Muscle layer of duodenum (tissue), 2 donors: ENCODE data around the gene EAF2.
"Not testable (repeated sequence)": the region's sequence is repeated elsewhere in the genome, so short reads cannot be mapped to it uniquely, and the experiment has no call there.

Source experiments
- H3K27ac ChIP-seq: one replicate; pipeline ENCODE4 v1.7.0; 2013; ENCODE audit warnings: mild to moderate bottlenecking, low read length
- H3K27me3 ChIP-seq: one replicate; pipeline ENCODE4 v1.7.0; 2013; ENCODE audit warnings: low read depth, mild to moderate bottlenecking, control low read depth, low read length
- H3K36me3 ChIP-seq, 2 donors: one replicate each; pipeline ENCODE4 v1.7.0; 2013; ENCODE audit warnings: low read length in 2 of 2, control low read depth in 1 of 2, mild to moderate bottlenecking in 1 of 2; ENCODE audit not compliant: insufficient read depth in 2 of 2, control insufficient read depth in 1 of 2
- H3K4me1 ChIP-seq, 2 donors: one replicate each; pipeline ENCODE4 v1.7.0; 2013; ENCODE audit warnings: low read length in 2 of 2, mild to moderate bottlenecking in 2 of 2, control low read depth in 1 of 2, moderate library complexity in 1 of 2; ENCODE audit not compliant: insufficient read depth in 2 of 2, control insufficient read depth in 1 of 2
- H3K4me3 ChIP-seq, 2 donors: one replicate each; pipeline ENCODE4 v1.7.0; 2013; ENCODE audit warnings: low read length in 2 of 2, low read depth in 1 of 2, mild to moderate bottlenecking in 1 of 2
- H3K9me3 ChIP-seq, 2 donors: one replicate each; pipeline ENCODE4 v1.7.0; 2013; ENCODE audit warnings: low read length in 2 of 2, control low read depth in 1 of 2, mild to moderate bottlenecking in 1 of 2; ENCODE audit not compliant: control insufficient read depth in 1 of 2
- donor health status: healthy.

EAF2 gene

DNA sequence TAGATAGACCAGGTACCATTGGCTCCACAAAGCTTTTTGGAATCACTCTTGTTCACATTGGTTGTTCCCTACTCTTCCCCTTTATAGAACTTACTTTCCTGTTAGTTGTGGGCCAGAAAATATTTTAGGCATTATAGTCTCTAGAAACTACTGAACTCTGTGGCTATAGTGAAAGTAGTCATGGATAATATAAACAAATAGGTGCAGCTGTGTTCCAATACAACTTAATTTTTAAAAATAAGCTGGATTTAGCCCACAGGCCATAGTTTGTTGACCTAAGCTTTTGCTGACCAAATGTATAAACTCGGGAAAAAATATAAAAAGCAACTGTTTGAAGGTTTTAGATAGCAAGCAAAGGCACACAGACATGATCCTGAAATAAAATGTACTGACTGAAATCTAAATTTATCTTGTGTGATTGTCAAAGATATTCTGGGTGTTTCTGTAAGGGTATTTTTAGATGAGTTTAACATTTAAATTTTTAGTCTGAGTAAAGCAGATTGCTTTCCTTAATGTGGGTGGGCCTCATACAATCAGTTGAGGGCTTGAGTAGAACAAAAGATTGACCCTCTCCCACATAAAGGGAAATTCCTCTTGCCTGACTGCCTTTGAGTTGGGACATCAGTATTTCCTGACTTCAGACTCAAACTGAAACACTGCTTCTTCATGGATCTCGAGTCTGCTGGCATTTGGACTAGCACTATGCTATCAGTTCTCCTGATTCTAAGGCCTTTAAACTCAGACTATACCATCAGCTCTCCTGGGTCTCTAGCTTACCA, 13.4 kb upstream of the EAF2 start:
- Histone ChIP-seq H3K4me3 (no peak overlapping the region), H3K36me3 (peaks cover 37 to 71% of the 10 kb centered on the region in 2 donors), H3K27me3 (no peaks in the 10 kb centered on the region), H3K4me1 (no peaks in the 10 kb centered on the region), H3K9me3 (peaks cover 4 to 10% of the 10 kb centered on the region in 2 donors), H3K27ac (no peak overlapping the region)

DNA sequence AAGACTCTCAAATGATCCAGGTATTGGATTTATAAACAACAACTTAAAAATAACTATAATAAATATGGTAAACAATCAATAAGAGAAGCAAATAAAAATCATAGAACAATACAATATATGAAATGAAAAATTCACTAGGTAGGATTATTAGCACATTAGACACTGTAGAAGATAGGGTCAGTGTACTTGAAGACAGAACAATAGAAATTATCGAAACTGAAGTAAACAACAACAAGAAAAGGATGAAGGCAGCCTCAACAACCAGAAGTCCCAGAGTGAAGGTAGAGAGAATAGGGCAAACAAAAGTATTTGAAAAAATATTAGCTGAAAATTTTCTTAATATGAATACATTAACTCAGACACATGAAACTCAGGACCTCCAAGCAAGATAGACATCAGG, 12.0 kb upstream of the EAF2 start:
- Histone ChIP-seq H3K9me3 (peaks cover 4 to 10% of the 10 kb centered on the region in 2 donors), H3K4me1 (no peaks in the 10 kb centered on the region), H3K27me3 (no peaks in the 10 kb centered on the region), H3K4me3 (no peak overlapping the region), H3K27ac (no peak overlapping the region), H3K36me3 (peaks cover 32 to 65% of the 10 kb centered on the region in 2 donors)

DNA sequence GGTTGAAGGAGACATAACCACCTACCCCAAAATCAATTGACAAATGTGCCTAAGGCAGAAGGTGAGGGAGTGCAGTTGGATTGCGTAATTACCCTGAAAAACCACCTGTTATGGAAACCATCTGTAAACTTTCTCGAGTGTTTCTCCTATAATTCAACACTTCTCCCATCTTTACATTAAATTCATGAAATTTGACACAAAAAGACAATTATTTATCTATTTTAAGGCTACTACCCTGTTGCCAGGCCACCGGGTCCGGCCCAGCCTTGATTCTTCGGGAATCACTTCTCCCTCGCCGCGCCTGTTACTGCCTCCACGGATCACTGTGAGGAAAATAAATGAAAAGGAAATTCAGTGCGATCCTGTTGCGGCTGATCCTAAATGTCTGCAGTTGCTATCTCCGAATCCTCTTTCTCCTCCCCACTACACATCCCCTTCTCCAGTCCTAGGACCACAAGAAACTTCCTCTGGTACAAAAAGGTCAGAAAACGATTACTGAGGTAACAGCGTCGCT, 795 bp upstream of the EAF2 start:
- peaks cover 6 to 8% of the 10 kb centered on the region in 2 donors for H3K4me1 ChIP-seq
- peaks cover 3 to 6% of the 10 kb centered on the region in 2 donors for H3K36me3 ChIP-seq
- H3K9me3 ChIP-seq, result no peaks in the 10 kb centered on the region
- no peaks in the 10 kb centered on the region for H3K27me3 ChIP-seq
- peak overlapping the region; percentile 79 to 89 for H3K4me3 ChIP-seq
- peak overlapping the region; percentile 80 for H3K27ac ChIP-seq

DNA sequence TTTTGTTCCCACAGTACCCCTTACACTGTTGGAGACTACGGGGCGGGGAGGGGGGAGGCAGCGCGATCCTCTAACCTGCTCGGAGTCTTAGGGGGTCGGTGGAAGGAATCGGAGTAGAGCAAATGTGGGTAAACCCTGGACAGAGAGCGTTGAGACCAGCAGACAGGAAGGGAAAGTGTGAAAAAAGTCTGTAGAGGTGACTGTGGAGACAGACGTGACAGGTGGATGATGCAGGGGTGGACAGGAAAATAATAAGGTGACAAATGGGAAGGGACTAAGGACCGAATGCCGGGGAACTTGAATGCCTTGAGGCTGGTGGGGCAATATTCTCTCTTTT, 424 bp downstream of the EAF2 start:
- no peaks in the 10 kb centered on the region for H3K27me3 ChIP-seq
- H3K9me3 ChIP-seq, result no peaks in the 10 kb centered on the region
- H3K27ac ChIP-seq, result peak overlapping the region; percentile 83

DNA sequence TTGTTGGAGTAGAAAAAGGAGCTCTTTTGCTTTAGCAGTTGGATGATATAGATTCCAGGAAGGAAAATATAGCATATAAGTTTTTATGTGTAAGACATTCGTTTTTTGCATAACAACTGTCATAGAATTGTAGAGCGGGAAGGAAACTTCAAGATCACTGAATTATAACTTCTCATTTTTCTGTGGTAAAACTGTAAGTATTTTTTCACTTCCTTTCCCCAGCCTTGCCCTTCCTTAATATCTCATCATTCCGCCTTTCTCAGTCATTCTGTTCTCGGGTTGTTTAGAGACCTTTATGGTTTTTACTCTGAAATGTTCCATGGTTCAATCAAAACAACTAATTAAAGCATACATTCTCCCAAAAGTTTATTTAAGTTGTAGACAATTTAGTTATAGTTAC, 1.1 kb downstream of the EAF2 start:
- peak overlapping the region; percentile 79 to 89 for H3K4me3 ChIP-seq
- peaks cover 6 to 8% of the 10 kb centered on the region in 2 donors for H3K4me1 ChIP-seq
- H3K27ac ChIP-seq, result peak overlapping the region; percentile 83
- H3K27me3 ChIP-seq, result no peaks in the 10 kb centered on the region
- H3K36me3 ChIP-seq, result peaks cover 0 to 3% of the 10 kb centered on the region in 2 donors
- no peaks in the 10 kb centered on the region for H3K9me3 ChIP-seq

More for the DNA sequence above, 424 bp downstream of the EAF2 start:
- Histone ChIP-seq H3K4me3 (peak overlapping the region; percentile 79 to 89), H3K36me3 (peaks cover 0 to 3% of the 10 kb centered on the region in 2 donors), H3K4me1 (peaks cover 6 to 8% of the 10 kb centered on the region in 2 donors)

DNA sequence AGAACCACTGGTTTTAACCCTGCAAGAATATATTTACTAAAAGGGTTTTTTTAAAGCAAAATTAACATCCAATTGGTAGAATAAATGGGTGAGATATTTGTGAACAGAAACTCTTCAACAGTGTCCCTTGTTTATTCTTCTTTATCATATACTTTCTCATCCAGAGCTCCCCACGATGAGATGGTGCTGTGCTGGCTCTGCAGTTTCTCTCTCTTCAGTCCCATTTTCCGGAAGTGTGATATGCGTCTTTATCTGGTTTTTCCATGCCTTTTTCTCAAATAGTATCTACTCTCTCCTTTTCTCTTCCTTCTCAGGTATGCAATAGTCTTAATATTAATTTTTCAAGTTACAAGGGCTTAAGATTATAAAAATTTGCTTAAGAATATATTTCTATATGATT, 1.5 kb downstream of the EAF2 start:
- peaks cover 0 to under 1% of the 10 kb centered on the region in 2 donors for H3K36me3 ChIP-seq
- peaks cover 6 to 8% of the 10 kb centered on the region in 2 donors for H3K4me1 ChIP-seq
- peak overlapping the region in 1 of 2 donors; percentile 79 for H3K4me3 ChIP-seq
- no peak overlapping the region for H3K27ac ChIP-seq
- no peaks in the 10 kb centered on the region for H3K9me3 ChIP-seq
- H3K27me3 ChIP-seq, result no peaks in the 10 kb centered on the region

DNA sequence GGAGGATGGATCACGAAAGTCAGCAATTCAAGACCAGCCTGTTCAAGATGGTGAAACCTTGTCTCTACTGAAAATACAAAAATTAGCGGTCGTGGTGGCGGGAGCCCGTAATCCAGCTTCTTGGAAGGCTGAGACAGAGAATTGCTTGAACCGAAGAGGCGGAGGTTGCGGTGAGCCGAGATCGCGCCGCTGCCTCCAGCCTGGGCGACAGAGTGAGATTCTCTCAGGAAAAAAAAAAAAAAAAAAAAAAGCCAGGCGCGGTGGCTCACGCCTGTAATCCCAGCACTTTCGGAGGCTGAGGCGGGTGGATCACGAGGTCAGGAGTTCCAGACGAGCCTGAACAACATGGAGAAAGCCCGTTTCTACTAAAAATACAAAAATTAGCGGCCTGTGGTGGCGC, 5.0 kb downstream of the EAF2 start:
- H3K27ac ChIP-seq, result no peak overlapping the region
- no peaks in the 10 kb centered on the region for H3K4me1 ChIP-seq
- H3K36me3 ChIP-seq, result no peaks in the 10 kb centered on the region
- H3K9me3 ChIP-seq, result no peaks in the 10 kb centered on the region
- no peaks in the 10 kb centered on the region for H3K27me3 ChIP-seq
- no peak overlapping the region for H3K4me3 ChIP-seq

DNA sequence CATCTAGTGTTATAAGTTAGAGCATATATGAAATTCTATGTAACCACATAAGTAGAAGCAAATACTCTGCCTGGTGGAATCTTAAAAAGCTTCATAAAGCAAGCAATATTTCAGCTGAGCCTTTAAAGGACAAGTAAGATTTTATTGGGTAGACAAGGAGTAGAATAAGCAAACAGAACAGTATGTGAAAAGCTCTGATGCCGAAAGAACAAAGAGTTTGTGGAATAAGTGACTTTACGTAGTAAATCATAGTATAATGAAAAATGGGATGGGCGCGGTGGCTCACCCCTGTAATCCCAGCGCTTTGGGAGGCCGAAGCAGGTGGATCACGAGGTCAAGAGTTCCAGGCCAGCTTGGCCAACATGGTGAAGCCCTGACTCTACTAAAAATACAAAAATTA, 9.9 kb downstream of the EAF2 start:
- no peaks in the 10 kb centered on the region for H3K27me3 ChIP-seq
- no peaks in the 10 kb centered on the region for H3K36me3 ChIP-seq
- no peaks in the 10 kb centered on the region for H3K9me3 ChIP-seq
- no peaks in the 10 kb centered on the region for H3K4me1 ChIP-seq
- no peak overlapping the region for H3K27ac ChIP-seq
- H3K4me3 ChIP-seq, result no peak overlapping the region

DNA sequence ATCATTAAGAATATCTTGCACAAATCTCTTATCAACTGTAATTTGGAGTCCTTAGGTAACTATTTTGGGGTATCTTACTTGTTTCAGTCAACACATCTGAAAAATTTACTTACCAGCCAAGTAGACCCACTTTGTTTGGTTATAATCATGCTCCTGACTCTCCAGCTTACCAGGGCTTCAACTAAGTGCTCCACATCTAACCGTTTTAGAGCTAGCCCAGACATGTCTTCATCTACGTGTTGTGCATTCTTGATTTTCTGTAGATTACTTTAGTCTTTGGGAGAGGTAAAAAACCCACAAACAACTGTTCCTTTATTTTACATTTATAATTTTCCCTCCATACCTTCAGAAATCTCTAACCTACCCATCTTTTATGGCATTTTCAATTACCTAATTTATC, 17.2 kb downstream of the EAF2 start:
- Histone ChIP-seq H3K4me3 (no peak overlapping the region), H3K4me1 (no peaks in the 10 kb centered on the region), H3K27me3 (no peaks in the 10 kb centered on the region), H3K27ac (no peak overlapping the region), H3K9me3 (no peaks in the 10 kb centered on the region), H3K36me3 (no peaks in the 10 kb centered on the region)

DNA sequence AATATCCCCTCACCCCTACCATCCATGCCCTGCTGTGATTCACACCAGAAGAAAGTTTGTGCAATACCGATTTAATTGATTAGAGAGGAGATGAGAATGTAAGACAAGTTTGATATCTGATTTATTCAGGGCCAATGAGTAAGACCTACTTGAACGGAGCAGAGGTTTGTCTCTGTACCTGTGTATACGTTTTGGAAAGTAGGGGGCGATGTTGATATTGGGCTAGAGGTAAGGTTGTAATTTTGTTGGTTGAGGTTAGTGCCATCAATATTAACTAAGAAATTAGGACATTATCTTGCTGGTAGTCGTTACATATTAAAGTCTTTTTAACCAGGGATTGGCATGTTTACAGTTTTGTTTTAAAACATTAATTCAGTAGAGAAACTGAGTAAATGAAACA, 20.5 kb downstream of the EAF2 start:
- H3K27me3 ChIP-seq, result no peaks in the 10 kb centered on the region
- H3K4me3 ChIP-seq, result no peak overlapping the region
- H3K27ac ChIP-seq, result no peak overlapping the region
- no peaks in the 10 kb centered on the region for H3K9me3 ChIP-seq
- no peaks in the 10 kb centered on the region for H3K4me1 ChIP-seq
- no peaks in the 10 kb centered on the region for H3K36me3 ChIP-seq

DNA sequence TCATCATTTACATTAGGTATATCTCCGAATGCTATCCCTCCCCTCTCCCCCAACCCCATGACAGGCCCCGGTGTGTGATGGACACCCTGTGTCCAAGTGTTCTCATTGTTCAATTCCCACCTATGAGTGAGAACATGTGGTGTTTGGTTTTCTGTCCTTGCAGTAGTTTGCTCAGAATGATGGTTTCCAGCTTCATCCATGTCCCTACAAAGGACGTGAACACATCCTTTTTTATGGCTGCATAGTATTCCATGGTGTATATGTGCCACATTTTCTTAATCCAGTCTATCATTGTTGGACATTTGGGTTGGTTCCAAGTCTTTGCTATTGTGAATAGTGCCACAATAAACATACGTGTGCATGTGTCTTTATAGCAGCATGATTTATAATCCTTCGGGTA, 22.8 kb downstream of the EAF2 start:
- H3K4me3 ChIP-seq, H3K36me3 ChIP-seq, H3K9me3 ChIP-seq, H3K27me3 ChIP-seq, H3K4me1 ChIP-seq, H3K27ac ChIP-seq: not testable (repeated sequence)

DNA sequence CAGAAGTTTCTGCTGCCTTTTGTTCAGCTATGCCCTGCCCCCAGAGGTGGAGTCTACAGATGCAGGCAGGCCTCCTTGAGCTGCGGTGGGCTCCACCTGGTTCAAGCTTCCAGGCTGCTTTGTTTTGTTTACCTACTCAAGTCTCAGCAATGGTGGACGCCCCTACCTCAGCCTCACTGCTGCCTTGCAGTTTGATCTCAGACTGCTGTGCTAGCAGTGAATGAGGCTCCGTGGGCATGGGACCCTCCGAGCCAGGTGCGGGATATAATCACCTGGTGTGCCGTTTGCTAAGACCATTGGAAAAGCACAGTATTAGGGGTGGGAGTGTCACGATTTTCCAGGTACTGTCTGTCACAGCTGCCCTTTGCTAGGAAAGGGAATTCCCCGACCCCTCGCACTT, 28.2 kb downstream of the EAF2 start:
- H3K4me3 ChIP-seq, H3K9me3 ChIP-seq, H3K4me1 ChIP-seq, H3K36me3 ChIP-seq, H3K27me3 ChIP-seq, H3K27ac ChIP-seq: not testable (repeated sequence)
